CD4-positive, alpha-beta T cell treated with Interleukin-10 for 1 hour (primary cell): Measurements from ENCODE around the gene ANO3.
"Not testable (repeated sequence)": the region's sequence is repeated elsewhere in the genome, so short reads cannot be mapped to it uniquely, and the experiment has no call there.

ENCODE experiments used
- DNase-seq: peaks from one replicate; pipeline ENCODE4 v3.0.0-alpha.2; 2020

ANO3 gene

DNA sequence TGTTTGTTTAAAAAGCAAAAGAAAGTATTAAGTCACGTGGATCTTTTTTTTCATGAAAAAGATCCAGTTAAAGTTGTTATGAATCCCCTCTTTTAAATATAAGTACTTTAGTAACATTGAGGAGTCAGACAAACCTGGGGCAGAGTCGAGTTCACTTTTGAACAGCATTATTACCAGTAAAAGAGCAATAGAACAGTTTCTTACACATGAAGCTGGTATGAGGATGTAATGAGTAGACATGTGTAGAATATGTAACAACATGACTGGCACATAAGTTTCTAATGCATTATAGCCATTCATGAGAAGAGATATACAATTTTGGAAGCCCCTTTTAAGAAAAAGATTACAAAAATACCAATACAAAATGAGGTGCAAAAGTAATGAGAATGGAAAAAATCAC, 247.8 kb downstream of the ANO3 start:
- no peak for DNase-seq

GRCh38 chr11:26580929-26581328, 249.0 kb downstream of the ANO3 start:
- no peak for DNase-seq

DNA sequence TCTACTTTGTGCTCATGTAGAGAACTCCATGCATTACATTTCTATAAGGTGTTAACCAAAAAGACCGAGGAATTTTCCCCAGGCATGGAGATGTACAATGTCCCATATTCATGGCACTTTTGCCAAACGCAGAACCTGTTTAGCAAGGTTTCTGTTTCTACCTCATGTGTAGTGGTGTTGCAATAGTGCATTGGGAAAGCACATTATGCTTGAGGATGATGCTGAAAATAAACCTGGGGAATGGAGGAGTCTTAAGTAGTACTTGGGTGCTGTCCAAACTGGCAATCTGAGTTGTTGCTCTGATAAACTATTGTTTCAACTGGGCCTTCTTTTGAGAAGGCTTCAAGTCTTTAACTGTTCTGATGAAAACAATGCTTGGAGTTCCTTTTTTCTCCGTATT, 251.6 kb downstream of the ANO3 start:
- DNase-seq, result no peak

GRCh38 chr11:26584818-26585217, 252.9 kb downstream of the ANO3 start:
- DNase-seq, result no peak

DNA sequence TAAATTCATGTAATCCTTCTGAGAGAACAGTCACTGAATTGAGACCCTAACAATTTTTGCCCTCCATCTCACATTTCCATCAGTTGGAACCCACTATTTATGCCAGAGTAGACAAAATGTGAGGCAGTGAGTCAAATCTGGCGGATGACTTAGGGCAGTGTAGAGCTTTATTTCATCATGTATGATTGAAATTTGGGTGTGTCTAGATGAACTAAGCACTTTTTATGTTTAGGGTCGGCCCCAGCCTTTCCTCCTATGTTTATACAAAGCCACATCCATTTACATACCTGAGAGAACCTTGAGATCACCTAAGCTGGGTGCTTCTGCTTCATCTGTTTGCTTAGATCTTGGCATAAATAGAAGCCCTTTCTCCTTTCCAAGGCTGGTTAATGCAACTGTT, 255.1 kb downstream of the ANO3 start:
- no peak for DNase-seq

GRCh38 chr11:26593691-26594090, 261.8 kb downstream of the ANO3 start:
- DNase-seq, result no peak

DNA sequence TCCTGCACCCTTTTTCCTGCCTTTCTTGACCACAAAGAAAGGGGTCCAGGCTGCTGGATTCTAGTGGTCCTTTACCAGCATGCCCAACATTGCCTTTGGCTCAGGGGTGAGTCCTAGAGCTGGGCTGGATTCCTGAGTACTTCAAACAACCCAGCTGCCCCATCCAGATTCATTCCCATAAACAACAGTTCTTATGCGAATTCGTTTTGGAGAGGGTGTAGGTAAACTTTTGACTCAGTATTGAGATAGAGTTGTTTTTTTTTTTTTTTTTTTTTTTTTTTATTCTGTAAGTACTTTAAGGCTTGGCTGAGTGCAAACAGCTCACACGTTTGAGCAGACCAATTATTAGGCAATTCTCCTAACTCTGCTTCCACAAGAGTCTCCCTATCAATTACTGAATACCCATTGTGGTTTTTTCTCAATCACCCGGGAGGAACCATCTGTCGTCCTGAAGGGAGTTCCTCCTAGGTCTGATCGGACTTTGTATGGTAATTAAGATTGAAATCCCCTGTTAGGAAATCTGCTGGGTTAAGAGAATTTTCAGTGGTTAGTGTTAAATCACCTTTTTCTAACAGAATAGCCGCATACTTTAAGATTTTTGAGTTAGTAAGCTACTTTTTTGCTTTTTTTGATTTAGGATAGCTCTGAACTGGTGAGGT, 263.4 kb downstream of the ANO3 start:
- DNase-seq, result not testable (repeated sequence)

- not testable (repeated sequence) for DNase-seq
Observed at GRCh38 chr11:26597049-26597689, 265.2 kb downstream of the ANO3 start.

- DNase-seq, result no peak
Observed at GRCh38 chr11:26597899-26598298, 266.0 kb downstream of the ANO3 start.

DNA sequence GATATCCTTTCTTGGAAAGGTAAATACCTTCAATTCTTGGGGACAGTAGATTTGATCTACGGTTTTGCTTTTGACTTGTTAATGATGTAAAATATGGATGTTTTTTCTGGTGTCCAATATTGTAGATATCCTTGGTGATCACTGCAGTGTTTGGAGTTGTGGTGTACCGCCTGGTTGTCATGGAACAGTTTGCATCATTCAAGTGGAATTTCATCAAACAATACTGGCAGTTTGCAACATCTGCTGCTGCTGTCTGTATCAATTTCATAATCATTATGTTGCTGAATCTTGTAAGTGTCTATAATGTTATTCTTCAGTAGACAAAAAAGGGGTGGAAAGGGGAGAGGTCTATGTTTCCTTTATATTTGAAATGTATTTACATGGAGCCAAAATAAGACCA, 267.5 kb downstream of the ANO3 start:
- DNase-seq, result no peak

DNA sequence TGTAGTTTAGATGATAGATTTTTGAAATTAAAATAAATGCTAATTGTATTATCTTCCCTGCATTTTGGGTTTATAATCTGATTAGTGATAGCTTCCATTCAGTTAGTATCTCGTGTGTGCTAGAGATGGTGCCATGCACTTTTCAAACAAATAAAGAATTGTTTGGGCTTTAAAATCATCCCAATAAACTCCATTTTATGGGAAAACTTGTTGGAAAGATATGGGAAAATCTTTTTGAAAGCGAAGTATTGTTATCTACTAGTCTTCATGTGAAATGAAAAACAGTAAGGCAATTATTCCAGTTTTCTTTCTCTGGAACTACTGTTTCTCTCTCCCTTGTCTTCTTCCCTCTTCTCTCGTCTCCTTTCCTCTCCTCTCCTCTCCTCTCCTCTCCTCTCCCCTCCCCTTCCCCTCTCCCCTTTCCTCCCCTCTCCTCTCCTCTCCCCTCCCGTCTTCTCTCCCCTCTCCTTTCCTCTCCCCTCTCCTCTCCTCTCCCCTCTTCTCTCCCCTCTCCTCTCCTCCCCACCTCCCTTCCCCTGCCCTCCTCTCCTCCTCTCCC, 268.0 kb downstream of the ANO3 start:
- no peak for DNase-seq

- DNase-seq, result no peak
Observed at GRCh38 chr11:26607725-26608506, 276.0 kb downstream of the ANO3 start.

GRCh38 chr11:26608507-26609146, 276.7 kb downstream of the ANO3 start:
- no peak for DNase-seq

DNA sequence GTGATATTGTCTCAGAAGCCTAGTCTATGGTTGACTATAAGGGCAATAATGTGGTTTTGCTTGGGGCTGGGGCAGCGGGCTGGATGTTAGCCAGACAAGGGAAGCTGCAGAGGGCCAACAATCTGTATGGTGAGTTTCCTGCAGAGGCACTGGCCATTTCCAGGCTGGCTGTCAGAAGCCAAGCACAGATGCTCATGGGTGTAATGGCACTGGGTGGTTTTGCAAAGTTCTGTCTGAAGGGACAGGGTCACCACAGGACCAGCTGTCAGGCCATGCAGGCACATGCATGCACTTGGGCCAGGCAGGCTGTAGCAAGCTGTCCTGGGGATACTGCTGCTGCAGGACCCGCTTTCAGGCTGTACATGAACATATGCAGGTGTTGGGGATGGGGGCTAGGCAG, 281.8 kb downstream of the ANO3 start:
- no peak for DNase-seq

GRCh38 chr11:26618441-26618840, 286.5 kb downstream of the ANO3 start:
- DNase-seq, result no peak

DNA sequence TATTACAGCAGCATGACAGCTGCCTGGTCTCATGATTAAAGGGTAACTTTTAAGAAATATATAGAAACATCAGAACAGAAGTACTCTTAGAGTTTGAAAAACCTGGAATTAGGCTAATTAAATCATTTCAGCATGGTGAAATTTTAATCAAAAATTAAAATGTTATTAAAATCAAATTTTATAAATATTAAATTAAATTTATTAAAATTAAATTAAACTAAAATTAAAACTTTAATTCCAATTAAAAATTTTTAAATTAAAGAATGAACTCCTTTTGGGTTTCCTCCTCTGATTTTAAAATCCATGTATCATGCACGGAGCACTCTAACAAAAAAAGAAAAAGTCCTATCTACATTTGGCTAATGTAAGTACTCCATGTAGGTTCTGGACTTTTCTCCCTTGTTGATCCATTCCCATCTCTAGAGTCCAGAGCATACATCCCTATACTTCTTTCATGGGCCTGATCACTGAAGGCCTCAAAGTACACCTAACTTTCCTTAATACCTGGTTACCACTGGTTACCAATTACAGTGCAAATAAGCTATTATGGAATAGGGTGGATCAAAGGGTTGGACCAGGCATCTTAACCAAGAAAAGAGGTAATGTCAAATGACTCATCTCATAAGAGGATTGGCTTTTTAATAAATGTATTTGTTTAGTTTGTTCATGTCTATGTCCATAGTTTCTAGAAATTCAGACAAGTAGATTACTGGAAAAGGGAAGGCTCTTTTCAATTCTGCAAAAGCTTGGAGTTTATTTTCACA, 288.5 kb downstream of the ANO3 start:
- no peak for DNase-seq

DNA sequence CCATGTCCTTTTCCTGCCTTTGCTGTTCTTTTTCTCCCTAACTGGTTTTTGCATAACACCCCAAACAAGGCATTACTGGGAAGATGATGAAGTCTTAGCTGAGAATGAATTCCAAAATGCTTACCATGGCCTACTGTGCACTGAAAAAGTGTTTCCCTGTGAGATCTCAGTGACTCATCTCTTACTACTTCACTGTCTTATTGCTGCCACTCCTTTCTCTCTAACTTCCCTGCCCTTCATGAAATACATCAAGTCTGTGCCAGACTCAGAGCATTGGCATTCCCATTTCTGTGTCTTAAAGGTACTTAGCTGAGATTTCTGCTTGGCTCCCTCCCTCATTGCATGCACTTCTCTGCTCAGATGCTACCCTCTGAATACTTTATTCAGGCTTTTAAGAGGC, 289.2 kb downstream of the ANO3 start:
- DNase-seq, result no peak

DNA sequence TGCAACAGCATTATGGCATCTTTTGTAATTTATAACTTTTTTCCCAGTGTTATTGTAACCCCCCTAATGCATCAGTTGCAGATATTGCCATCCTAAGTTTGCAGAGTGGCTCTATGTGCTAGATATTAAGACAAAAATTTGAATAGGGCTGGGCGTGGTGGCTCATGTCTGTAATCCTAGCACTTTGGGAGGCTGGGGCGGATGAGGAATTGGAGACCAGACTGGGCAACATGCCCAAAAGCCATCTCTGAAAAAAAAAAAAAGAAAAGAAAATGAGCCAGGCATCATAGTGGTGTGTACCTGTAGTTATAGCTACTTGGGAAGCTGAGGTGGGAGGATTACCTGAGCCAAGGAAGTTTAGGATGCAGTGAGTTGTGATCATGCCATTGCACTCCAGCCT, 290.3 kb downstream of the ANO3 start:
- no peak for DNase-seq

- DNase-seq, result no peak
Observed at GRCh38 chr11:26623076-26623659, 291.2 kb downstream of the ANO3 start.

DNA sequence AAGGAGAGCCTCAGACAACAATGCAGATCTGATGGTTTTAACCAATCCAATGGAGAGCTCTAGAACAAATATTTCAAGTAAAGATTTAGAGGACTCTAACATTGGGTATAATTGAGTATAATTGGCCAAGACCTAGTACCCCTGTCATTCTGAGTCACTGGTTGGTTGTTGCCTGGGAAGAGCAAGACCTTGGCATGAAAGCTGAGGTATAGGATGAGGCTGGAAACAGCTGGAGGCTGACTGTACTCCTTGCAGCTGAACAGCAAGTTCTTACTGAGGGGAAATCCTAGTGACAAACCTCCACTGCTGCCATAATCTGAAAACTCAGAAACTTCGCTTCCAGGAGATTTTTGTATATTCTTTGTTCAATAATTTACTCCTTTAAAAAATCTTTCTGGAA, 294.4 kb downstream of the ANO3 start:
- no peak for DNase-seq

- DNase-seq, result no peak
Observed at GRCh38 chr11:26632691-26633159, 300.8 kb downstream of the ANO3 start.

DNA sequence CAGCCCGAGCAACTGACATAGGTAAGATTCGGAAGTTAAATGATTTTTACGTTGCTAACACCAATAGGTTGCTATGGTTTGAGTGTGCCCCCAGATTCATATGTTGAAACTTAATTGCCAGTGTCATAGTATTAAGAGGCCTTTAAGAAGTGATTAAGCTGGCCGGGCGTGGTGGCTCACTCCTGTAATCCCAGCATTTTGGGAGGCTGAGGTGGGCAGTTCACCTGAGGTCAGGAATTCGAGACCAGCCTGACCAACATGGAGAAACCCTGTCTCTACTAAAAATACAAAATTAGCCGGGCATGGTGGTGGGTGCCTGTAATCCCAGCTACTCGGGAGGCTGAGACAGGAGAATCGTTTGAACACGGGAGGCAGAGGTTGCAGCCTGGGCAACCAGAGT, 311.4 kb downstream of the ANO3 start:
- DNase-seq, result not testable (repeated sequence)
